Right ventricle myocardium inferior (tissue), 1 donor: ENCODE results near the gene MACROD2. TPM values are rescaled to one million over a fixed set of nuclear protein-coding genes. Genes with fewer than 3 reads are reported as not detected.

Source experiments
- ATAC-seq: fragments of 200-7000 bp; cut with Tn5 transposase; one replicate; pipeline ENCODE4 v1.9.1; 2020; ENCODE audit warnings: mild to moderate bottlenecking, moderate library complexity
- DNase-seq: peaks from one replicate; pipeline ENCODE4 v3.0.0; 2021; ENCODE audit errors: missing footprints
- intact Hi-C: fragments of 100-400 bp; cut with DNase I; formaldehyde crosslinking; loops from one replicate; pipeline ENCODE4 v1.11.0; 2022
- total RNA-seq: library from RNA; stranded (reverse); fragmentation: NEBNext Ultra II Directional; extraction: Animal tissue kit (Norgen Biotek cat#: 25700); gene quantifications from one replicate; pipeline ENCODE4 v1.2.1, GENCODE V29; 2021
- donor health status: DM: no; HTN: yes; CAD: no; lungs with severe emphysema.

MACROD2 gene
- total RNA-seq, 1 donor from 2014 or later: 5.0 TPM

DNA sequence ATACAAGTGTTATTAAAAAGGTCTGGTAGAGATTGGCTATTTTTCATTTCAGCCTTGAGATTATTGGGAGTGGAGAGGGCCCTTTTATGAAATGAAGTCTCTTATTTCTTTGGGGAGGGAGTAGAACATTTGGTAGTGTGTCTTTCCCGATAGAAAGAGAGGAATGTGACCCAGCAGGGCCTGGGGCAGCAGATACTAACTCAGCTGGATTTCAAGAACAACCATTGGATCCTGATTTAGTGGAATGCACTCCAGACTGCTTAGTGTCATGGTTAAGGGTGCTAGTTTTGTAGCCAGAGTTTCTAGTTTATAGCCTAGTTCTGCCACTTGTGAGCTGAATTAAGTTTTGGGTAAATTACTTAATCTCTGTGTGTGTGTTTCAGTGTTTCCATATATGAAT, 360.5 kb downstream of the MACROD2 start:
- intact Hi-C loops: no loop called here
- ATAC-seq (no peak), DNase-seq (no peak)

DNA sequence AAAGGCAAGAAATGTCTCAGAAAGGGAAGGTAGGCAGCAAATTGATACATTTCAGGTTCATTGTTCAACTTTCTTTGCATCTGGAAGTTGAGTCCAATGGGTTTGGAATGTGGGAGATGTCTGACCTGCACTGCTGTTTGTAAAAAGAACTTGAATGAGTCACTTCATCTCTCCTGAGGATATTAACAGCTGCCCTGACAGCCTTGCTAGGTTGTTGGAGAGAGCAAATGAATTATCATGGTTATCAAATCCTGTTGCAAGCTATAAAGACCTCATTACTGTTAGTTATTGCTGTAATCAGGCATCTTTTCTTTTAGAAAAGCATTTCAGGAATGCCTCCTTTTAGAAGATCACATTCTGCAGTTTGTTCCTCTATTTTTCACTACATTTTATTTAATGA, 365.1 kb downstream of the MACROD2 start:
- DNase-seq (no peak), ATAC-seq (no peak)
- intact Hi-C loops: no loop called here

GRCh38 chr20:14361509-14362345, 366.4 kb downstream of the MACROD2 start:
- intact Hi-C loops: no loop called here
- DNase-seq (no peak), ATAC-seq (no peak)

- intact Hi-C loops: no loop called here
- DNase-seq: no peak
- no peak for ATAC-seq
Measured at GRCh38 chr20:14374196-14374595, 378.9 kb downstream of the MACROD2 start.

GRCh38 chr20:14375416-14375985, 380.2 kb downstream of the MACROD2 start:
- intact Hi-C loops: no loop called here
- ATAC-seq (no peak), DNase-seq (no peak)

DNA sequence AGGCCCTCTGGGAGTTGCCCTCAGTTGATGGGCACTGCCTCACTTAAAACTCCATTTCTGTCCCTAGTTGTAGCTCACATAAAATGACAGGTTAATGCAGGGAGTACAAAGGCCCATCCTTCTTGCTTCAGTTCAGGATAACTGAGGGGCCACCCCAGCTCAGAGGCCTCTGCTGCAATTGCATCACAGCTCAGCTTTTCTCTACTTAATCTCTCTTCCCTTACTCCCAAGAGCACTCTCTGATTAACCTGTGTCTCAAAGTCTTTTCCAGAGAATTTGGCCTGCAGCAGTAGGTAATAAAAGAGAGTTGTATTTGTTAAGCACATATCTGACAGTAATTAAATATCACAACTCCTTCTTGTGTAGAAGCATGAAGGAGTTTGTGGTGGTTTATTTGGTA, 383.0 kb downstream of the MACROD2 start:
- DNase-seq (no peak), ATAC-seq (no peak)
- intact Hi-C loops: no loop called here

GRCh38 chr20:14383335-14383734, 388.0 kb downstream of the MACROD2 start:
- DNase-seq (no peak), ATAC-seq (no peak)
- intact Hi-C loops: no loop called here

DNA sequence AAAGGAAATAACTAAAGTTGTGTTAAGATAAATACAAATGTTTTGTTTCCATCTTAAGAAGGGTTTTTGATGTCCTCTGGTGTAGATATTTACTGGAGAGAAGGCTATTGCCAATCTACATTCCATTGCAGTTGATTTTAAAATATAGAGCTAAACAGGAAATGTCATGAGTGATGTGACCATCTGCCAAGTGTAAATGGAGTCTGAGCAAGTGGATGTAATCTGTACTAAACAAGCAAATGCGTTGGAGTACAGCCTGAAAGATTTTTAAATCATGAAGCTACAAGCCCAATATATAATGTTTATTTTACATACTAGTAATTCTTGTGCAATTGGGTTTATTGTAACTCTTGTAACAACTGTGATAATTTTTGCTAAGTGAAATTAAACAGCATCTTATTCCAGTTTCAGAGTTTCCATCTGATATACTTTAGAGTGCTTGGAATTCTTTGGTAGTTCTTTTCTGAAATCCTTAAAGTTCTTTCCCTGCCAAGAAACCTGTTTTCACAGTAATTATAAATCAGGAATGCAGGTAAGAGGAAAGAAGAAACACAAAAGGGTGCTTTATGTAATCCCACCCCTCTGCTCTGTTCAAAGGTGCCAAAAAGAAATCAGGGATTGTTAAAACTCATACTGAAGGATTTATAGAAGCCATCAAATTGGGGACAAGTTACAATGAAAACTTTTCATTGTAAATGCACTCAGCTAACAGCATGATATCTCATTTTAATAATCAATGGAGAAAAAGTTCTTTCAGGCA, 389.3 kb downstream of the MACROD2 start:
- ATAC-seq: no peak
- intact Hi-C loops: no loop called here

GRCh38 chr20:14385176-14385740, 389.9 kb downstream of the MACROD2 start:
- intact Hi-C loops: no loop called here
- DNase-seq (no peak), ATAC-seq (no peak)

More for the DNA sequence above, 389.3 kb downstream of the MACROD2 start:
- DNase-seq: no peak

DNA sequence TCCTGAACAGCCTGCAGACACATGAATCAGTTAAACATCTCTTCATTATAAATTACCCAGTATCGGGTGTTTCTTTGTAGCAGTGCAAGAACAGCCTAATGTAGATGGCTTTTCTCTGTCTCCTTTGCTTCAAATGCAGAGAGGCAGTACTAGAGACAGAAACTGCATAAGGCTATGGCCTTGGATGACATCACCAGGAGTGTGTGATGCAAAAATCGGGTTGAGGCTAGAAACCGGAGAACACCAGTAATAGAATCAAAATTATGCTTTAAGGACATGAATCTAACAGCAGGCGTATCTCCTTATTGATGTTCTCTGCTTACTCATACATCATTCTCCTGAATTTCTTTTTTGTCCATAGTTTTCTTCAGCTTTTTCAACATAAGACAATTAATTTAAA, 391.4 kb downstream of the MACROD2 start:
- intact Hi-C loops: no loop called here
- DNase-seq (no peak), ATAC-seq (no peak)

GRCh38 chr20:14401479-14402138, 406.3 kb downstream of the MACROD2 start:
- DNase-seq (no peak), ATAC-seq (no peak)
- intact Hi-C loops: no loop called here

DNA sequence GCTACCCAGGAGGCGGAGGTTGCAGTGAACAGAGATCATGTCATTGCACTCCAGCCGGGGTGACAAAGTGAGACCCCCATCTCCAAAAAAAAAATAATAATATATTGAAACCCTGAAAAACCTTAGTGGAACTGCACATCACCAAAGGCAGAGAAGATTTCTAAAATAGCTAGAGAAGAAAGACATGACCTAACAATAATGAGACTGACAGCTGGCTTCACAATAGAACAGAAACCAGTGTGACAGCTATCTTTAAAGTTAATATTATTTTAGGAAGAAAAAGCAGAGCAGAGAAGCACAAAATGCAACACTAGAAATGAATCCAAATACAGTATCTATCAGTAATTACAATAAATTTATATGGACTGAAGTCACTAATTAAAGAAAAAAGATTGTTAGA, 409.2 kb downstream of the MACROD2 start:
- intact Hi-C loops: no loop called here
- no peak for DNase-seq
- no peak for ATAC-seq

DNA sequence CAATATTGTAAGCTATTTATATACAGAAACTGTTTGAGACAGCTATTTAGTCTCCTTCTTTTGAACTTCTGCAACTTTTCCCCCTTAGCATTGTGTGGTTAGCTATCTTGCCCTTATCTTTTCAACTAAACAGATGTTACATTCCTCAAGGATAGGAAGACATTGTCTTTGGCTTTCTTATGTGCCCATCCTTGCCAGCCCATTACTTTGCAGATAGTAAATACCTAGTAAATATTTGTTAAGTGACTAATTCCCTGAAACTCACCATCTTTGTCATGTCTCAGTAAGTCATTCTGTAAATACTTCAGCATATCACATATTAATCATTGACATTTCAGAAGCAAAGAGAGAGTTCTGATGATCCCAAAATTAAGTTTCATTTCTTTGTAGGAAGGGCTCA, 411.2 kb downstream of the MACROD2 start:
- ATAC-seq (no peak), DNase-seq (no peak)

GRCh38 chr20:14407336-14407735, 412.0 kb downstream of the MACROD2 start:
- no peak for DNase-seq
- intact Hi-C loops: no loop called here
- no peak for ATAC-seq

More for the DNA sequence above, 411.2 kb downstream of the MACROD2 start:
- intact Hi-C loops: no loop called here

- intact Hi-C loops: no loop called here
- ATAC-seq (no peak), DNase-seq (no peak)
Measured at GRCh38 chr20:14410869-14411555, 415.7 kb downstream of the MACROD2 start.

GRCh38 chr20:14412065-14412681, 416.9 kb downstream of the MACROD2 start:
- intact Hi-C loops: no loop called here
- no peak for ATAC-seq
- no peak for DNase-seq

DNA sequence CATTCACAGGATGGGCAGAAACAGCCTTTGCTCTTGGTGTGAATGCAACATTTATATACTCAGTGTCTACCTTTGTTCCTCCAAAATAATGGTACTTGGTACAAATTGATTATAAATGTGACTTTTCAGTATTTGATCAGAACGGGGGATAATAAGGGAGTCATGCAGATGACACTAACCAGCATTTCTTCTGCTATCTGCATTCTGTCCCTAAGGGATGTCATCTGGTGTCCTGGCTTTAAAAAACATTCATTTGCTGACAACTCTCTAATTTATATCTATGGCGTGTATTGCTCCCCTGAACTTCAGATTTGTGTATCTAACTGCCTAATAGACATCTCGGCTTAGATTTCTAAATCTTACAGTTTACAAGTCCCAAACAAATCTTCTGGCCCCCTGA, 418.5 kb downstream of the MACROD2 start:
- intact Hi-C loops: no loop called here
- ATAC-seq (no peak), DNase-seq (no peak)

- DNase-seq (no peak), ATAC-seq (no peak)
- intact Hi-C loops: no loop called here
Measured at GRCh38 chr20:14414560-14414959, 419.2 kb downstream of the MACROD2 start.
